ENCODE data around the gene PNPLA1.

PNPLA1 gene

DNA sequence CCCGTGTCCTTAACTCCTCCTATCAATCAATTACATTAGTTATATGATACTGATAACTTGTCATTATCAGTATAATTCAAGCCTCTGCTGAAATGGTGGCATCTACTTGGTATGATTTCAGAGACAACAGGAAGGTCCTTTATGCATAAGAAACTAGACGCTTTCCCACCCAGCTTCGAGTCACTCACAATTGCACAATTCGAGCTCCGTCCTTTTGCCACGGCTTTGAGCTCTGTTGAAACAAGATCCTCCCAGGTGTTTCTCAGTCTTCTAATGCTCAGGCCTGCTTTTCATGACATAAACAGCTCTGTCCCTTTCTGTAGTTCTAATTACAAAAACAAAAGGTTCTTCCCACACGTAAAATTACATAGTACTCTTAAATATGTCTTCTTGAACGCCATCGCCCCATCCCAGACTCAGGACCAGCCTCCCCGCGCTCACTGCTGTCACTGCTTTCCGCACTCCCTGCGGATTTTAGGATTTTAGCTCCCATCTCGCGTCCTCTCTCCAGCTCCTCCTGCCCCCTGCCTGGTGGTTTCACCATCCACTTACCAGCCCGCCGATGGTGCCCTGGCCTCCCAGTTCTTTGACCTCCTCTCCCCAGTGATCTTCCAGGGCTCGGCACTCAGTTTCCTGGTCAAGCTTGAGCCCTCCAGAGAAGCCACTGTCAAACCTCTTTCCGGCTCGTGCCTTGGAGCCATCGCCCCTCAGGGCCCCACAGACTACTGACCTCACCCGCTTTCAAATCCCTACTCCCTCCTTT is 23.2 kb upstream of the PNPLA1 start:
- DNase-seq (ENCODE audit: low read depth): no peak

DNA sequence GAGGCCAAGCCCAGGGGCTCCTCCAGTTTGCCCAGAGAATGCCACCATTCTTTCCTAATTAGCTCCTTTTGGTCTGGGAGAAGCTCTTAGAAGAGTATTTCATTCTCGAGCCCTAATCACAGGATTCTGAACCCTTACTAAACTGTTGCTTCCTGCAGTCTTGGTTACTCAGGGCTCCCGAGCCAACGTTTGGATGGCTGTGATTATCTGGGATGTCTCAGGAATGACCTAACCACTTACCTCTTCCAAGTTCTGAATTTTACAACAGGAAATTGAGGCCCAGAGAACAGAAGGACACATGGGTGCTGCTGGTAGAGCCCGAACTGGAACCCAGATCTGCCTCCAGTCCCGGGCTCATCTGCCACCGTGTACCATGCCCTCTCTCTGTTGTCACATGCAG is 22.2 kb upstream of the PNPLA1 start:
- no peak for DNase-seq (ENCODE audit: low read depth)

DNA sequence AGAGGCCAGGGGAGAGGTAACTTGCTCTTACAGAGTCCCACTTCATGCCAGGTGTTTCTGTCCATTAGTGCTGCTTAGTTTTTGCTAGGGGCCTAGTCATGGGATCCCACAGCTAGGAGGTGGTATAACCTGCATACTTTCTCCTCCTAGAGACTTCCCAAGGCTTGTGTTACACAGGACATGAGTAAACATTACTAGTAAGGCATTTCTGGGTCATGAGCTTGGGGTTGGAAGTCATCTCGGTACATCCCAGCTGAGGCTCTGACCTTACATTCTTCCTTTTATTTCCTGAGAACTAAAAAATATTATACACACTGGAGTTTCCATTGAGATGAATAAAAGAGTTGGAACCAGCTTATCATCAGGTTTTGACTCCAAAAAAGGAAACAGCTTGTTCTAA is 20.9 kb upstream of the PNPLA1 start:
- no peak for DNase-seq (ENCODE audit: low read depth)

DNA sequence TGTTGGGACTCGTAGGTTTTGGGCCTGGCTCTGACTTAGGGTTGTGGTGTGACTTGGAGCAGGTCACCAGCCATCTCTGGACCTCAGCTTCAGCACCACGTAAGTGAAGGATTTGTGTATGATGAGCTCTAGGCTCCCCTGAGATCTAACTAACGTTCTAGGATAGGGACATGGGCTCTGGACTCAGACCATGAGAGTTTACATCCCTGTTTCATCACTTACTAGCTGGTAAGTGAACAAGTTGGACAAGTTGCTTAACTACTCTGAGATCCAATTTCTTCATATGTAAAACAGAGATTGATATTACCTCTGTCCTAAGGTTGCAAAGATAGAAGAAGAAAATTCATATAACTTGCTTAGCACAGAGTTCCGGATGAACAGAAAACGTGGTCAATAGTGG is 20.3 kb upstream of the PNPLA1 start:
- no peak for DNase-seq (ENCODE audit: low read depth)

DNA sequence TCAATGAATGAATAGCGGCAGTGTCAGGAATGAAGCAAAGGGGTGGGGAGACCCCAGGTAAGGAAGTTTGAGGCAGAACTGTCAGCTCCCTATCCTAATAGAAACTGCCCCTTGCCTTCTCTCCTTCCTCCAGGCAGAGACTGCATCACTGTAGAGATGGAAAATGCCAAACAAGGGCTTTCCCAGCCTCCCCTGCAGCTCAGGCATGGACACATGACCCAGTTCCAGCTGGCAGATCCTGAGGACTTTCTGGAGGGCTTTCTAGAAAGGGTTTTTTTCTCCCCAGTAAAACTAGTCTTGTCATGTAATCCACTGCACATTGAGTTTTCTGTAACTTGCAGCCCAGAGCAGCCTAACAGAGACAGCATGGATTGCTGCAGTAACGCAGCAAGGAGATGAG is 17.9 kb upstream of the PNPLA1 start:
- no peak for DNase-seq (ENCODE audit: low read depth)

DNA sequence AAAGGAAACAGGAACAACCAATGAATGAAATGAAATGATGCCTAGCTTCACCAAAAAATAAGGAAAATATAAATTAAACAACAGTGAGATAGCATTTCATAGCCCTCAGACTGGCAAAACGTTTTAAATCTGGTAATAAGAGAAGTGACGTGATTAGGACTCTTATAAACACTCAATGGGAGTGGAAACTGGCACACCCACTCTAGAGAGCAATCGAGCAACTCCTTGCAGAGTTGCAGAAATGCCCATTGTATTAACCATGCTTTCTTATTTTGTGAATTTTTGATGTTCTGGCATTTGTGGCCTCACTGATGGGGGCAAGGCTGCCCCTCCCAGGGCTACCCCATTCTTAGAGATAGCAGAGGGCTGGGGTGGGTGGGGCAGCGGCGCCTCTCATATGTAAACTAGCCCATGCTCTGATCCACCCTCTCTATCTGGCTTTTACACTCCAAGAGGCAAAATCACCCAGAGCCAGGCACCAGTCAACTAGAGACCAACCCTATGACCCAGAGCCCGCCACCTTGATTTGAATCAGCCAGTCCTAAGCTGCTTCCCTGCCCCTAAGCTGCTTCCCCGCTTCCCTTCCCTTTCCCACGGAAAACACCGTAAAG is 6.4 kb upstream of the PNPLA1 start:
- DNase-seq (ENCODE audit: low read depth): no peak

DNA sequence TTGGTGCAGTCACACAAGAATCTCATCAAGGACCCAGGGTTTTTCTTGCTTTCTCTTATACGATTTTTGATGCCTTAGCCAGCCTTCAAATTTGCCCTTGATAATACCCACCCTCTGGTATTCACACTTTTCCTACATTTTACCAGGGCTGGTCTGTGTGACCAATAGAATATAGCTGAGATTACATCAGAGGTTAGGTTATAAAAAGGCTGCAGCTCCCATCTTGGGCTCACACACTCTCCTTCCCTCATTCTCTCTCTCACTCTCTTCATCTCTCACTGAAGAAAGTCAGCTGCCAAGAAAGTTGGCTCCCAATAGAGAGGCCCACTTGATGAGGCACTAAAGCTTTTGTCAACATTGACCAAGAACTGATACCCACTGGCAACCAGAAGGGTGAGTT is 4.1 kb upstream of the PNPLA1 start:
- DNase-seq (ENCODE audit: low read depth): no peak

DNA sequence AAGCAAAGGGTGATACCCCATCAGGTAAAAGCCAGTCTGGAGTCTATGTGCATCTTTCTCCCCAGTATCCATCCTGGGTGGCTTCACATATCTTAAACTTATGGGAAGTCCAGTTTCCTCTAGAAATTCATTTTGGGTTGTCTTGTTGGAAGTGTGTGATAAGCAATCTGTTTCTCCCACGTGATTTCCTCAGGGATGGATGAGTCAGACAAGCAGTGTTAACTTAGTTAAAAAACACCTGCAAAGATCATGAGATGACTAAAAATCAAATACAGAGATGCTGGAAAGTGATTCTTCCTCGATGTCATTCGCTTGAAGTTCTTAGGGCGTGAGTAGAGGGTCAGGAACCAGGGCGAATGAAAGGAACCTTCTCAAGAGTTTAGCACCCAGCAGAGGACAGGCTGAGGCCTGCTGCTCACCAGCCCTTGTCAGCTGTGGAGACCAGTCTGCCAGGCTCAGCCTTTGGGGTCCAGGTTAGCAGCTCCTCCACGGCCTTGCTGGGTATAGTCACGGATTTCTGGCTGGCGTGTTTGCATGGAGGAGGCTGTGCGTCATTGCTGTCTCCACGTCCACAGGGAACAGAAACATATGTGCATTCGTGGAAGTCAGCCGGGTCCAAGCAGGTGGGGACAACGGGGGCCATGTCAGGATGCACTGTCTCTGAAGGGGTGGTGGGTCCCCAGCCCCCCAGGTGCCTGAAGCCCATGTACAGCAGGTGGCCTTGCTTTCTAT is 2.8 kb upstream of the PNPLA1 start:
- no peak for DNase-seq (ENCODE audit: low read depth)

DNA sequence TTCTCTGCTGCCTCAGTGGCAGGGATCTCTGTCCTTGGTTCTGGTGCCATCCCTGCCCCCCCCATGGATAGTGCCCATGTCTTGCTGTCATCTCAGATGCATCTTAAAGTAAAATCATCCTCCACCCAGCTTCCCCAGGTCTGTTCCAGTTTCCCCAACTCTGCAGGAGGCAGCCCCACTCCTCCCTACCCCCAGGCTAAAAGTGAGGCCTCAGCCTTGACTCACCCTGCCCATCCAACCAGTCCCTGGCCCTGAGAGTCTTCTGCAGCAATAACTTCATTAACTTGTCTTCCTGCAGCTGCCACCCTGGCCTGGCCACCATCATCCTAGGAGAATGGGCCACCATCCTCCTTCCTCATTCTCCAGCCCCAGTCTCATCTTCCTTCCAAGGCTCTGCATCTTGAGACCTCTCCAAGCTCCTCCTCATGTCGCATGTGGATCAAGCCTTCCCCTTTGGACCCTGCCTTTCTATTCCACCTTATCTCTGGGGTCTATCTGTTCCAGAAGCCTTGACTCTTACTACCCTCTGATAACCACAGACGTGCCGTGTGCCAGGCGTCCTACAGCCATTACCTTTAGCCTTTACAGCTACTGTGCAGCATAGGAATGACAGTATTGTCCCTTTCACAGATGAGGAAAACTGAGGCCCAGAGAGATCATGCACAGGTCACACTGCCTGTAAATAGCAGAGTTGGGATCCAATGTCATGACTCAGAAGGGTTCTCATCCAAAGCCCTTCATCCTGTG is 2.0 kb upstream of the PNPLA1 start:
- DNase-seq (ENCODE audit: low read depth): no peak

DNA sequence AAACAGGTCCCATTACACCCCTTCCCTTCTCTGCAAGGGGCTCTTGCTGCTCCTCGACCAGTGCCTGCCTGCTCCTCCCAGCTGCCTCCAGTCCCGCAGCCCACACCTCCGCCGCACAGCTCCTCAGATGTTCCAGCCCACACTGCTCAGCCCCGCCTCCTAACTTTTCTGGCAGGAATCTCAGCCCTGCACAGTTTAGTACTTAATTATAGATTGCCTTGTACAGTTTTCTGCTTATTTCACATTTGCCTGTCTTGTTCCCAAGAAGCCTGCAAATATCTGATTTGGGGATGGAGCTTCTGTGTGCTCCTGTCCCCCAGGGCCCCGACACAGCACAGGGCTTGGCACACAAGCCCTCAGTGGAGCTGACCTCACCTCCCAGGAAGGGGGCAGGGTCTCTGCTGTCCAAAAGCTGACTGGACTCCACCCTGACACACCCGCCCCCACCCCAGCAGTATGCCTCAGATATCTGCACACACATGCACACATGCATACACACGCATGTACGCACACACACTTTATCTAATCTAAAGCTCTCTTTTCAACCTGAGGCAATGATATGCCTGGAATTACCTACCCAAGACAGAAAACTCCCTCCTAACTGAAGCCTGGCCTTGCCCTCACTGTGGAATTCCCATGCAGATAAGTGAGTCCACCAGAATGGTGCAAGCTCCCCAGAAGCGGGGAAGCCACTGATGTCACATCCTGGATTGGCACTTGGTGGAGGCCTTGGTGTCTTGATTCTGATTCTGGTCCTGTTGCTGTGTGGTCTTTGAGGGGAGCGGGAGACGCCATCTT is 1.2 kb upstream of the PNPLA1 start:
- DNase-seq (ENCODE audit: low read depth): no peak

DNA sequence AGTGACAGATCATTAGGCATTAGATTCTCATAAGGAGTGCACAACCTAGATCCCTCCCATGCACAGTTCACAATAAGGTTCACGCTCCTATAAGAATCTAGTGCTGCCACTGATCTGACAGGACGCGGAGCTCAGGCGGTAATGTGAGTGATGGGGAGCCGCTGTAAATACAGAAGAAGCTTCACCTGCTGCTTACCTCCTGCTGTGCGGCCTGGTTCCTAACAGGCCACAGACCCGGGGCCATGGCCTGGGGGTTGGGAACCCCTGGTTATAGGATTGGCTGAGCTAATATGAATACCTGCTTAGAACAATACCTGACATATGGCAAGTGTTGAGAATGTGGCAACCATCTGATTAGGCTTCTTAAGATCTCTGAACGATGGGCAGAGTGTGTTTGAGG is 2.4 kb downstream of the PNPLA1 start:
- no peak for DNase-seq (ENCODE audit: low read depth)

DNA sequence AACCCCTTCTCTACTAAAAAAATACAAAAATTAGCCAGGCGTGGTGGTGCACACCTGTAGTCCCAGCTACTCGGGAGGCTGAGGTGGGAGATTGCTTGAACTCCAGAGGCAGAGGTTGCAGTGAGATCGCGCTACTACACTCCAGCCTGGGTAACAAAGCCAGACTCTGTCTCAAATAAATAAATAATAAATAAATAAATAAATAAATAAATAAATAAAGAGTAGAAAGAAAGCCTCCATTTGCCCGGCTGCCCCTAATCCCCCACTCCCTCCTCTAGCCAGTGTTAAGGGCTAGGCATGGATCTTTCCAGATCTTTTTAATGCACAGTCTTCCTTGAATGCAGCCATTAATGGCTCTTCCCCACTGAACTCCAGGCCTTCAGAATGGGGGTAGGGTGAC is 3.2 kb downstream of the PNPLA1 start:
- DNase-seq (ENCODE audit: low read depth): no peak

DNA sequence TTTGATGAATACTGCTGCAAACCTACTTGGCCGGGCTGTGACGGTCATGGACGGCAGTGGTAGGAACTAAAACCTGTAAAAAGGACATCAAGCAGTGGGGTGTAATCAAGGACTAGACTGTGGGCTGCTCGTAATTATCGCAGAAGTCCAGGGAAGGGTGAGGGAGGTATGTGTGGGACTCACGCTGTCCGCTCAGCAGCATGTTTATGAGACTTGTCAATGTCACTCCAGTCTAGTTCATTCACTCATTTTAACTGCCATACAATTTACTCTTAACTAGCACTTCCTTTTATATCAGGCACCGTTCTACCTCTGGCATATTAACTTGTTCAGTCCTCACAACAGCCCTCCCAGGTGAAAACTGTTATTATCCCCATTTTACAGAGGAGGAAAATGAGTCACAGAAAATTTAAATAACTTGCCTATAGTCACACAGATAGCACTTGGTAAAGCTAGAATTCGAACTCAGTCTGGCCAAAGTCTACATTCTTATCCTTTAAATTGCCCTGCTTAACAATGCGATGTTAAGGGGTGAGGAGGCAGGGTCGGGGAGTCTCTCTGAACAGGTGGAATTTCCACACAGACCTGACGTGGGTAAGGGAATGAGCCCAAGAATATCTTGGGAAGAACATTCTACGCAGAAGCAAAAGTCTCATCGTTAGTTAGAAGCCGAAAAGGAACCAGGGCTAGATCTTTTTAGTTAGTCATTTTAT is 4.1 kb downstream of the PNPLA1 start:
- DNase-seq (ENCODE audit: low read depth): no peak

DNA sequence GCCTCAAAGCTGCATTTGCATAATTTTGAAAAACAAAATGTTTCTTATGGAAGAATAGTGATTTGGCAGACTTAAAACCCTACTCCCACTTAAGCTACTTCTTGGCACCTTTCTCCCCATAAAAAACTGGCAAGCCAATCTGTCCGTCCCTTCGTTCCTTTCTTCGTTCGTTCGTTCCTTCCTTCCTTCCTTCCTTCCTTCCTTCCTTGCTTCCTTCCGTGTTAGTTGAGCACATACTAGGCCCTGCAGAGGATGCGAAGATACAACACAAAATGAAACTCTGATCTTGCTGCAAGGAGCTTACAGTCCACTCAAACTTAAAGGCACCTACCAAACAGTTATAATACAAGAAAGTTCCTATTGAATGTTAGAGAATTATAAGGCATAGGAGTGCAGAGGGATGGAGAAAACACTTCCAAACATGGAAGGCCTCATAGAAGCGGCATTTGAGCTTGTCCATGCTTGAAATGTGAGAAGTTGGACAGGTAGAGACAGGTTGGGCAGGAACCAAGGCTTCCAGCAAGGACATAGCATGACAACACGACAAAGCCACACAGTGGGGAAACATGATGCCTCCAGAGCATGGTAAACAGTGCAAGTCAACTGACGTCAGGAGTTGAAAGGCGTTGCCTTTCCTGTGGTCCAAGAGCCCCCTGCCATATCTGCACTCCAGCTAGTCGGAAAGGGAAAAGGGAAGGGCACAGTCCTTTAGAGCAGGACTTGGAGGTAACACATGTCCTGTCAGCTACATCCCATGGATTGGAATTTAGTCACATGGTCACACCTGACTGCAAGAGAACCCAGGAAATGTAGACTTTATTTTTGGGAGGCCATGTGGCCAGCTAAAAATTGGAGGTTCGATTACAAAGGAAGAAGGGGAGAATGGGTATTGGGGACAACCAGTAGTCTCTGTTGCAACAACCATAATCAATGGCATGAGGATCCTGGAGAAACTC is 7.0 kb downstream of the PNPLA1 start:
- DNase-seq (ENCODE audit: low read depth): no peak

DNA sequence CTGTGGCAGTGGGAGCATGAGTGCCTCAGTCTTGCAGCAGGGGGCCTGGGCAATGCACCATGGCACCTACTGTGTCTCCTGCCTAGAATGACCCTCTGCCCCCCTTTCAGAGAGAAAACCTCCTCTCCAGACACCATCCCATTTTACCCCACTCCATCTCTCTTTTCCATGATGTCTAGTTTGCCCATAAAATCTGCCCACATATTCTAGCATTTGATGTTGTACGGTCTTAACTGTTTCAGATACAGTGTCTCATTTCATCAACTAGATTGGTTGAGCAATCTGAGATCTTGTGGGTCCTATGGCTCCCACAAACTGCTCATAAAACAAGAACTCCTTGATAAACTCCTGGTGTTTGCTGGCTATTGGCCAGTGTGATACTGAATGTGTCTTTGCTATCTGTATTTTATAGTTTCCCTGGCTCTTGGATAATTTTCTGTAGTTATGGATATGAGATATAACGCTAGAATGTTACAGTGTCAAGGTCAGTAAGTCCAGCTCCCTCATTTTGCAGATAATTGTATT is 8.1 kb downstream of the PNPLA1 start:
- DNase-seq (ENCODE audit: low read depth): no peak

DNA sequence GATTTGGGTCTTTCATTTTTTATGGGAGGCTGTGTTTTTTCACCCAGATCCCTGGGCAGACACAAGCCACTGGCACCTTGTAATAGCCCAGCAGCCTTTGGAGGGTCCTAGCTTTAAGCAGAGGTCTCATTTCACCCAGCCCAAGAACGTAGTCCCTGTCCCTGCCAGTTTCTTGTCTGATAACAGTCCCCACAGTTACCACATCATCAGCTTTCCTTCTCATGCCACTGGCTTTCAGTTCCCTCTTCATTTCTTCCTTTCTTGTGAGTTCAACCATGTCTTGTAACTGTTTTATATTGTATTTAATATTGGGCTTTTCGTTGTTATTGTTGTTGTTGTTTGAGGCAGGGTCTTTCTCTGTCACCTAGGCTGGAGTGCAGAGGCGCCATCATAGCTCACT is 10.6 kb downstream of the PNPLA1 start:
- DNase-seq (ENCODE audit: low read depth): no peak

DNA sequence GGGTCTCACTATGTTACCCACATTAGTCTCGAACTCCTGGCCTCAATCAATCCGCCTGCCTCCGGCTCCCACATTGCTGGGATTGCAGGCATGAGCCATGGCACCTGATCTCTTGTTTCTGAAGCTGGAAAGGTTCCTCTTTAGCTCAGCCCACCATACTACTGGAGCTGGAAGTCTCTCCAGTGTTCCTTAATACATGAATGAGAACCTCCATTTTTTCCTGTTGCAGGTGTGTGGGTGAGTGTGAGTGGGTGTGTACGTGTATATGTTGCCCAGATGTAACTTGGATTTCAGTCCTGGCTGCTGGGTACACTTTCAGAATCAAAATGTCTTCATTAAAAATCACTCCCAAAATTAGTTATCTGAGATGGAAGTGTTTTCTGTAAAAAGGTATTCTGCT is 11.1 kb downstream of the PNPLA1 start:
- no peak for DNase-seq (ENCODE audit: low read depth)

DNA sequence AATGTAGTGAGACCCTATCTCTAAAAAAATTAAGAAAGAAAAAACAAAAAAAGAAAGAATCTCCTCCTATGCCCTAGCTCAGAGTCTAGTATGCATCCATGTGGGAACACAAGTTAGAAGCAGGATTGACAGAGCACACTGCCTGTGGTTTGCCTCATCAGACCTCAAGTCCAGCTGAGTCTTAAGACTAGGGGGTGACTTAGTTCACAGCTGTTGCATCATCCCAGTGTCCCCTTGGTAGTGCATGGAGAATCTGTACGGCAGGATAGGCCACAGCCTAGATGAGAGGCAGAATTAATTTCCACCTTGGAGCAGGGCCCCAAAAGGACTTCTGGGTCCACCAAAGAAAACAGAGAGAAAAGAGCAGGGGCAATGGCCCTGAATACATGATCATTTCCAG is 13.7 kb downstream of the PNPLA1 start:
- DNase-seq (ENCODE audit: low read depth): no peak

DNA sequence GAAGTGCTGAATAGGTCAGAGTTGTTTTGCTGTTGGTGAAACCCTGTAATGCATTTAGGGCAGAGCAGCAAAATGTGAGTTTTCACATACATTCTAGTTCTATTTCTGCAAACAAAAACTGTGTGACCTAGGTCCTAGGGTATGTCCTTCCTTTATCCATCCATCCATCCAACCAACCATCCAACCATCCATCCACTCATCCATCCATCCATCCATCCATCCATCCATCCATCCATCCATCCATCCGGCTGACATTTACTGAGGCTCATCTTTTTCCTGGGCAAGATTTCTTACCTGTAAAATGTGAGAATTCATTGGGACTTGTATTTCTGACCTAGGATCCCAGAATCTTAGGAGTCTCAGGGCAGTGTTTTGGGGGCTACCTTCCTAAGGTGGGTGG is 14.5 kb downstream of the PNPLA1 start:
- no peak for DNase-seq (ENCODE audit: low read depth)

DNA sequence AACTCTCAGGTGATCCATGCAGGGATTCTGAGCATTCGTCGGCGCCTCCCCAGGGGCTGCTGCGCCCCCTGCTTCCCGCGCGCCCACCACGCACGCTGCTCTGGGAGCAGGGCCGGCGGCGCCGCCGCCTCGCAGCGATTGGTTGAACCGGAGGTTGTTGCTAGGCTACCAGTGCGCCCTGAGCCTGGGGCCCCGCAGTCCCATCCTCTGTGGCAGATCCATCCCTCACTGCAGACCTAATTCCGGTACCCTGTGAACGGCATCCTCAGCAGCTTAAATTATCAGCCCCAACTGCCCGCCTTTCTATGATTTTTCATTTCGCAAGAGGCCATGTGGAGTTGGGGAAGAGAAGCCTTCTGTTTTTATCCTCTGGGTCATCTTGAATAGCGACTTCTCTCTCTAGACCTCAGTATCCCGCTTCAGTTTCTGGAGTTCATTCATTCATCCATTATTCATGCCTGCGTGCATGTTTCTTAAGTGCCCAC is 15.4 kb downstream of the PNPLA1 start:
- DNase-seq (ENCODE audit: low read depth): no peak

Measured in activated T-cell treated with anti-CD3 and anti-CD28 coated beads for 1 hour (primary cell).